Common myeloid progenitor, CD34-positive (primary cell): ENCODE measurements around the gene PCNP.

Experiments used
- CTCF ChIA-PET: fragments of 350-600 bp; sonication (Branson Sonifier 250); formaldehyde crosslinking; loops from one replicate; lab custom pipeline; 2021; ENCODE audit warnings: antibody characterized with exemption; lab: Charles Lee
- POLR2A ChIA-PET: fragments of 350-600 bp; sonication (Branson Sonifier 250); formaldehyde crosslinking; loops from one replicate; lab custom pipeline; 2021; ENCODE audit warnings: antibody characterized with exemption; lab: Charles Lee
- DNase-seq, 3 donors: peaks; one replicate each; pipeline versions ENCODE4 v3.0.0 to v3.0.0-alpha.2; 2013
- H3K27ac ChIP-seq, 2 experiments: 1 replicate in 1 of 2; 2 replicates in 1 of 2; pipeline ENCODE4 v1.7.0; 2013; ENCODE audit warnings: inconsistent platforms in 2 of 2, low read length in 2 of 2, mild to moderate bottlenecking in 2 of 2, low read depth in 1 of 2, moderate library complexity in 1 of 2; ENCODE audit not compliant: severe bottlenecking in 2 of 2, insufficient read depth in 1 of 2, poor library complexity in 1 of 2
- H3K27me3 ChIP-seq, 5 experiments: replicated peaks in 2 of 5; 1 replicate in 3 of 5; 2 replicates in 2 of 5; pipeline versions ENCODE4 v1.6.1 to v1.7.0; 2013; ENCODE audit warnings: low read length in 4 of 5, mild to moderate bottlenecking in 2 of 5, moderate library complexity in 2 of 5, inconsistent platforms in 1 of 5; ENCODE audit not compliant: insufficient read depth in 5 of 5, control insufficient read depth in 4 of 5
- H3K36me3 ChIP-seq, 4 experiments: 1 replicate in 2 of 4; 2 replicates in 2 of 4; pipeline versions ENCODE4 v1.6.1 to v1.7.0; 2013; ENCODE audit warnings: low read length in 3 of 4, control low read depth in 1 of 4, mild to moderate bottlenecking in 1 of 4; ENCODE audit not compliant: control insufficient read depth in 4 of 4, insufficient read depth in 4 of 4
- H3K4me1 ChIP-seq, 4 experiments: 1 replicate in 3 of 4; 2 replicates in 1 of 4; pipeline versions ENCODE4 v1.6.1 to v1.7.1; 2013; ENCODE audit warnings: low read length in 3 of 4, mild to moderate bottlenecking in 3 of 4, control low read depth in 1 of 4, inconsistent platforms in 1 of 4, moderate library complexity in 1 of 4; ENCODE audit not compliant: control insufficient read depth in 4 of 4, insufficient read depth in 4 of 4; ENCODE audit errors: control extremely low read depth in 1 of 4
- H3K4me3 ChIP-seq, 7 experiments: 1 replicate in 4 of 7; 2 replicates in 3 of 7; pipeline versions ENCODE4 v1.5.1 to v1.7.0; 2013; ENCODE audit warnings: mild to moderate bottlenecking in 7 of 7, low read length in 6 of 7, moderate library complexity in 6 of 7, inconsistent platforms in 2 of 7, low read depth in 2 of 7, control low read depth in 1 of 7; ENCODE audit not compliant: insufficient read depth in 4 of 7, control insufficient read depth in 1 of 7; ENCODE audit errors: extremely low read depth in 1 of 7
- H3K9me3 ChIP-seq, 5 experiments: 1 replicate in 4 of 5; 2 replicates in 1 of 5; pipeline versions ENCODE4 v1.6.1 to v1.7.1; 2013; ENCODE audit warnings: low read length in 4 of 5, mild to moderate bottlenecking in 2 of 5, inconsistent platforms in 1 of 5, low read depth in 1 of 5, moderate library complexity in 1 of 5; ENCODE audit not compliant: control insufficient read depth in 4 of 5, insufficient read depth in 2 of 5; ENCODE audit errors: control extremely low read depth in 1 of 5
- WGBS: methylation state at CpG from one replicate; pipeline ENCODE4 v1.1.5; 2013; ENCODE audit not compliant: insufficient coverage; 5-methylcytosine and 5-hydroxymethylcytosine counted together

The PCNP gene

DNA sequence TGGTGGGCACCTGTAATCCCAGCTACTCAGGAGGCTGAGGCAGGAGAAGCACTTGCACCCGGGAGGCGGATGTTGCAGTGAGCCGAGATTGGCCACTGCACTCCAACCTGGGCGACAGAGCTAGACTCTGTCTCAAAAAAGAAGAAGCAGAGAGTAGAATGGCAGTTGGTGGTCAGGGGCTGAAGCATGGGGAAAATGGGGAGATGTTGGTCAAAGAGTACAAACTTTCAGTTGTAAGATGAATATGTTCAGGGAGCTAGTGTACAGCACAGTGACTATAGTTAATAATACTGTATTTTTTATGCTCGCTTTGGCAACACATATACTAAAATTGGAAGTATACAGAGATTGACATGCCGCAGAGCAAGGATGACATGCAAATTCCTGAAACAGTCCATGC is 41.5 kb downstream of the PCNP start:
- no CpG with 5 or more reads among the region's 6 CpGs for WGBS
- Histone ChIP-seq H3K36me3 (no peaks in the 10 kb centered on the region), H3K27ac (no peak overlapping the region), H3K4me1 (no peaks in the 10 kb centered on the region), H3K27me3 (no peaks in the 10 kb centered on the region), H3K4me3 (no peak overlapping the region), H3K9me3 (no peaks in the 10 kb centered on the region)
- ChIA-PET POLR2A (no interaction called here), CTCF (no interaction called here)
- DNase-seq = no peak

DNA sequence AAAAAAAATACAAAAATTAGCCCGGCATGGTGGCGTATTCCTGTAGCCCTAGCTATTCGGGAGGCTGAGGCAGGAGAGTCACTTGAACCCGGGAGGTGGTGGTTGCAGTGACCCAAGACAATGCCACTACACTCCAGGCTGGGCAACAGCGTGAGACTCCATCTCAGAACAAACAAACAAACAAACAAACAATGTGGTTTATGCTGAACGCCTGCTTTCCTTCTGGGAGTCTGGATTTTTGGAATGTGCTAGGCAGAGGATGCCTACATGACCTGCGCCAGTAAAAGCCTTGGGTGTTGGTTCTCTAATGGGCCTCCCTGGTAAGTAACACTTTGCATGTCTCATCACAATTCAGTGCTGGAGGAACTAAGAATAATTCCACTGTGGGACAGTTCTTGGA is 43.5 kb downstream of the PCNP start:
- CTCF ChIA-PET = no interaction called here
- POLR2A ChIA-PET = no interaction called here
- no peaks in the 10 kb centered on the region for H3K36me3 ChIP-seq
- no peak for DNase-seq
- WGBS = 90% methylated on average over 5 of the region's 7 CpGs
- H3K9me3 ChIP-seq = no peaks in the 10 kb centered on the region
- H3K27me3 ChIP-seq = no peaks in the 10 kb centered on the region
- H3K4me3 ChIP-seq = no peak overlapping the region
- no peak overlapping the region for H3K27ac ChIP-seq
- no peaks in the 10 kb centered on the region for H3K4me1 ChIP-seq

DNA sequence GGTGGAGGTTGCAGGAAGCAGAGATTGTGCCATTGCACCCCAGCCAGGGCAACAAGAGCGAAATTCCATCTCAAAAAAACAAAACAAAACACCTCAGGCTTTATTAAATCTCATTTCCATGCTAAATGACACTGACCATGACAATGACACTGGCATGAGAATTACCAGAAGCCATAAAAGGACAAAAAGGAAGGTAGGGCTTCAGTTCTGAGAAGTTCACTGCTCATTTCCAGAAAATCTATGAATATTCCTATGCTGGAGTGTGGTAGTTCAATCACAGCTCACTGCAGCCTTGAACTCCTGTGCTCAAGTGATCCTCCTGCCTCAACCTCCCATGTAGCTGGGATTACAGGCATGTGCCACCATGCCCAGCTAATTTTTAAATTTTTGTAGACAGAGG is 44.7 kb downstream of the PCNP start:
- ChIA-PET POLR2A (no interaction called here), CTCF (interaction anchor here (0.9 kb wide), 1 partner anchor 20 kb away, joined by 3 read pairs; no protein-coding TSS in a partner anchor)
- Histone ChIP-seq H3K36me3 (no peaks in the 10 kb centered on the region), H3K4me3 (no peak overlapping the region), H3K9me3 (no peaks in the 10 kb centered on the region), H3K27ac (no peak overlapping the region), H3K4me1 (no peaks in the 10 kb centered on the region), H3K27me3 (no peaks in the 10 kb centered on the region)
- 100% methylated on average over 1 of the region's 1 CpG for WGBS
- no peak for DNase-seq

DNA sequence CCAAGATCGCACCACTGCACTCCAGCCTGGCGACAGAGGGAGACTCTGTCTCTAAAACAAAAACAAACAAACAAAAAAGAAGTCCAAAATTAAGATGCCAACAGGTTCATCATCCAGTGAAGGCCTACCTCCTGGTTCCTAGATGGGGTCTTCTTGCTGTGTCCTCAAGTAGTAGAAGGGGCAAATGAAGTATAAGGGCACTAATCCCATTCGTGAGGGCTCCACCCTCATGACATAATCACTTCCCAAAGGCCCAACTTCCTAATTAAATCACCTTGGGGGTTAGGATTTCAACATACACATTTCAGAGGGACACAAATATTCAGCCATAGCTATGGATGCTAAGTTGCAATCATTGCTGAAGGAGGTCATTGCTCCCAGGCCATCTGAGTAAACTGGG is 45.8 kb downstream of the PCNP start:
- no peaks in the 10 kb centered on the region for H3K4me1 ChIP-seq
- 100% methylated on average over 1 of the region's 3 CpGs for WGBS
- no peak for DNase-seq
- no peaks in the 10 kb centered on the region for H3K27me3 ChIP-seq
- H3K9me3 ChIP-seq = peaks cover 0 to 3% (median 0%) of the 10 kb centered on the region in 5 experiments
- H3K4me3 ChIP-seq = no peak overlapping the region
- no peaks in the 10 kb centered on the region for H3K36me3 ChIP-seq
- H3K27ac ChIP-seq = no peak overlapping the region
- ChIA-PET POLR2A (no interaction called here), CTCF (interaction anchor here (1.7 kb wide), 1 partner anchor 18 kb away, joined by 5 read pairs; no protein-coding TSS in a partner anchor)

DNA sequence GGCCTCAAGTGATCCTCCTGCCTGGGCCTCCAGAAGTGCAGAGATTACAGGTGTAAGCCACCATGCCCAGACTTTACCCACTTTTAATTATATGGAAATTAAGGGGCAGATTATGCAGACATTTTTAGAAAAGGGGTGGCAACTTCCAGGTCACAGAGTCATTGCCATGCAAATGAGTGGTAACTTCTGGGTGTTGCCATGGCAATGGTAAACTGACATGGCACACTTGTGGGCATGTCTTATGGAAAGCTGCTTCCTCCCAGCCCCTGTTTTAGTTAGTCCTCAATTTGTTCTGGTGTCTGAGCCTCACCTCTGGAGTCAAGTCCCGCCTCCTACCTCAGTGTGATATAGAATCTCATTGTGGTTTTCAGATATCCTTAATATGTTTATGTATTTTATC is 49.7 kb downstream of the PCNP start:
- ChIA-PET CTCF (interaction anchor here (1.5 kb wide), 1 partner anchor 18 kb away, joined by 3 read pairs; no protein-coding TSS in a partner anchor), POLR2A (interaction anchor here (0.9 kb wide), 1 partner anchor 599 kb away, joined by 3 read pairs; no protein-coding TSS in a partner anchor)
- Histone ChIP-seq H3K4me3 (no peak overlapping the region), H3K36me3 (no peaks in the 10 kb centered on the region), H3K27me3 (no peaks in the 10 kb centered on the region), H3K9me3 (peaks cover 0 to 7% (median 5%) of the 10 kb centered on the region in 5 experiments), H3K4me1 (no peaks in the 10 kb centered on the region), H3K27ac (no peak overlapping the region)
- peak in 2 of 3 donors; percentile 9 to 46 for DNase-seq
- WGBS = no CpG with 5 or more reads among the region's 1 CpG

DNA sequence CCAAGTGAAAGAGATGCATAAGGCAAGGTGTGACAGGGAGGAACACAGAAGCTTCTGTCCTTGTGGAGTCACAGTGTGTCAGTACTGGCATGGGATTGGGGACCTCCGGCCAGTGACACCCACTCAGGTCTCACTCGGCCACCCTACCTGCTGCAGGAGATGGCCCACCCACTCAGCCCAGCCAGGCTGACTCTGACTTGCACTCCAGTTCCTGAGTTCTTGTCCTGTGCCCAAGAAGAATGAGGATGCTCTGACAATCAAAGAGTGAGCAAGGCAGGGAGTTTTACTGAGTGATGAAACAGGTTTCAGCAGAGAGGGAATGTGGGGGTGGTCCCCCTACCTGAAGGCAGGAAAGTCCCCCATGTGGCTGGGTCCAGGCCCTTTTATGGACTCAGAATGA is 50.9 kb downstream of the PCNP start:
- no peak overlapping the region for H3K27ac ChIP-seq
- H3K4me3 ChIP-seq = no peak overlapping the region
- H3K9me3 ChIP-seq = peaks cover 0 to 7% (median 5%) of the 10 kb centered on the region in 5 experiments
- WGBS = 100% methylated on average over 2 of the region's 2 CpGs
- H3K36me3 ChIP-seq = no peaks in the 10 kb centered on the region
- CTCF ChIA-PET = interaction anchor here (1.2 to 1.5 kb wide), 2 partner anchors 14 to 19 kb away, joined by 3 read pairs; no protein-coding TSS in a partner anchor
- H3K4me1 ChIP-seq = no peaks in the 10 kb centered on the region
- POLR2A ChIA-PET = no interaction called here
- DNase-seq = no peak
- no peaks in the 10 kb centered on the region for H3K27me3 ChIP-seq

DNA sequence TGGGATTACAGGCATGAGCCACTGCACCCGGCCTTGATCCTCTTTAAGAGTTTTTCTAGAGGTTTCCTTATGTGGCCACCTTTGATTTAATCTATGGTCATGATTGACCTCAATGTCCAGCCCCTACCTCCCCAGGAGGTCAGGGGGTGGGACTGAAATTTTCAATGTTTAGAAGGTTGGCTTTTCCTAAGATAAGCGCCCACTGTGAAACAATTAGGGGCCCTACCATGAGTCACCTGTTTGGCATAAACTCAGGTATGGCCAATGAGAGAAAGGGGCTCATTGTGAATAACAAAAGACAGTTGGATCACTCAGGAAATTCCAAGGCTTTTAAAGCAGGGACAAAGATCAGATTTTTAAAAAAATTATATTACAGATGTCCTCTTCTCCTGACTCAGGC is 51.9 kb downstream of the PCNP start:
- no peaks in the 10 kb centered on the region for H3K36me3 ChIP-seq
- DNase-seq = no peak
- ChIA-PET POLR2A (no interaction called here), CTCF (interaction anchor here (0.8 to 1.5 kb wide), 2 partner anchors 9 to 12 kb away, joined by 3 to 4 read pairs; no protein-coding TSS in a partner anchor)
- WGBS = 100% methylated on average over 1 of the region's 2 CpGs
- H3K27ac ChIP-seq = no peak overlapping the region
- no peaks in the 10 kb centered on the region for H3K27me3 ChIP-seq
- H3K9me3 ChIP-seq = peaks cover 0 to 7% (median 5%) of the 10 kb centered on the region in 5 experiments
- no peaks in the 10 kb centered on the region for H3K4me1 ChIP-seq
- H3K4me3 ChIP-seq = no peak overlapping the region
